Pancreas (tissue), 10 donors: ENCODE data around the gene MAGEH1. TPM values are rescaled to one million over a fixed set of nuclear protein-coding genes. Genes with fewer than 3 reads are reported as not detected.
"Not testable (repeated sequence)": the region's sequence is repeated elsewhere in the genome, so short reads cannot be mapped to it uniquely, and the experiment has no call there.

Source experiments
- ATAC-seq, 4 donors: fragments of 200-7000 bp; cut with Tn5 transposase; one replicate each; pipeline versions ENCODE4 v1.8.0 to v1.9.1; 2020; ENCODE audit warnings: mild to moderate bottlenecking in 4 of 4, moderate library complexity in 4 of 4
- DNase-seq, 6 donors: peaks; one replicate each; pipeline ENCODE4 v3.0.0-alpha.2; 2020
- FAIRE-seq: peaks from 2 replicates; lab custom pipeline; 2012; peaks lifted over from hg19 to GRCh38; lab: Jason Lieb, UNC
- H3K27ac ChIP-seq, 4 donors: fragments of 200-600 bp; sonication (generic); 1 replicate in 3 of 4; 2 replicates in 1 of 4; pipeline versions ENCODE4 v1.5.0 to v1.8.0; 2020
- H3K27me3 ChIP-seq, 4 donors: fragments of 200-600 bp; one replicate each; pipeline ENCODE4 v1.8.0; 2021
- H3K36me3 ChIP-seq, 3 donors: fragments of 200-600 bp; sonication (generic) in 1 of 3; one replicate each; pipeline versions ENCODE4 v1.5.0 to v1.8.0; 2020 to 2021
- H3K4me1 ChIP-seq, 3 donors: fragments of 200-600 bp; one replicate each; pipeline ENCODE4 v1.8.0; 2021
- H3K4me3 ChIP-seq, 4 donors: fragments of 200-600 bp; sonication (generic) in 2 of 4; one replicate each; pipeline versions ENCODE4 v1.5.0 to v1.8.0; 2020 to 2021
- H3K9me3 ChIP-seq, 4 donors: fragments of 200-600 bp; one replicate each; pipeline ENCODE4 v1.8.0; 2021
- WGBS, 2 donors: extraction: QIAGEN DNeasy Blood & Tissue Kit; methylation state at CpG; one replicate each; pipeline ENCODE4 v1.1.7; 2013; 5-methylcytosine and 5-hydroxymethylcytosine counted together
- intact Hi-C, 3 donors: fragments of 100-400 bp; cut with DNase I; formaldehyde crosslinking; loops; one replicate each; pipeline versions ENCODE4 v1.11.1 to v1.14.2; 2022
- polyA plus RNA-seq, 2 donors: library from polyadenylated mRNA; stranded (reverse); fragments of 200-250 nt; gene quantifications; one replicate each; pipeline ENCODE4 v1.2.3, GENCODE V29; 2013
- total RNA-seq, 6 donors: library from RNA; stranded (reverse); fragmentation: NEBNext Ultra II Directional in 4 of 6; extraction: Animal tissue kit (Norgen Biotek cat#: 25700) in 4 of 6; gene quantifications; one replicate each; pipeline versions ENCODE4 v1.2.1 to v1.2.4, GENCODE V29; 2021 to 2023
- TF ChIP-seq, protein P1 (sequence below), 4 donors: fragments of 200-600 bp; sonication (generic) in 3 of 4; IDR thresholded peaks; one replicate each; pipeline versions ENCODE4 v1.5.0 to v1.8.0; 2021; ENCODE audit warnings: antibody characterized with exemption in 4 of 4
- donor health status: healthy with polysubstance abuse.
- donor health status: DM: no; HTN: no; CAD: no; lungs with moderate emphysema.
- donor health status: DM: no; HTN: no; CAD: no.
- donor health status: control.
- donor health status: control.
- donor health status: Bipolar disorder and iron deficiency.
- donor health status: DM: yes; HTN: yes; CAD: no.
- donor health status: DM: no; HTN: no; CAD: no.
- donor health status: DM: no; HTN: no; CAD: no.
- donor health status: DM: yes; HTN: yes; CAD: no.

The MAGEH1 gene
- total and polyA plus RNA-seq, 8 donors = 7.1 to 46.5 (median 11.3) TPM

DNA sequence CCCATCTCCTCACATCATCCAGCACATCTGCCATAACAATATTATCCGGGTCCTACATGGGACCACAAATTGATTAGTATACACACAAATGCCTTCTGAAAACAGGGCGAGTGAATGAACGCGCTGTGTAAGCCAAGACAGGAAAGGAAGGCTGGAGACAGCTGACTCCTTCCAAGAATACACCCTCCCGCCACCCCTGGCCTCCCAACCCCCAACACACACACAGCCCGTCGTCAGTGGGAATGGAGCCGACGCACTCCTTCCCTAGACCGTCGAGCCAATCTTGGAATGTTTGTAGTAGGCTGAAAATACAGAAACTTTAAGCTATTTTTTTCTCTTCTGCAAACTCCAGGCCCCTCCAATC lies 319 bp upstream of the MAGEH1 start:
- H3K9me3 ChIP-seq = no peaks in the 10 kb centered on the region
- H3K4me1 ChIP-seq = no peaks in the 10 kb centered on the region
- H3K36me3 ChIP-seq = no peaks in the 10 kb centered on the region
- peak overlapping the region; percentile 22 to 55 (median 42) for H3K4me3 ChIP-seq
- ATAC-seq = peak; percentile 42 to 66 (median 58)
- FAIRE-seq = no peak
- H3K27me3 ChIP-seq = peaks cover 0 to 7% (median 0%) of the 10 kb centered on the region in 4 donors
- intact Hi-C loops = no loop called here
- DNase-seq = peak in 2 of 6 donors; percentile 22 to 32
- H3K27ac ChIP-seq = peak overlapping the region in 2 of 4 donors; percentile 57 to 59
- 3 to 38% methylated on average over 11 of the region's 11 CpGs for WGBS, 2 donors
- TF ChIP-seq, protein P1, sequence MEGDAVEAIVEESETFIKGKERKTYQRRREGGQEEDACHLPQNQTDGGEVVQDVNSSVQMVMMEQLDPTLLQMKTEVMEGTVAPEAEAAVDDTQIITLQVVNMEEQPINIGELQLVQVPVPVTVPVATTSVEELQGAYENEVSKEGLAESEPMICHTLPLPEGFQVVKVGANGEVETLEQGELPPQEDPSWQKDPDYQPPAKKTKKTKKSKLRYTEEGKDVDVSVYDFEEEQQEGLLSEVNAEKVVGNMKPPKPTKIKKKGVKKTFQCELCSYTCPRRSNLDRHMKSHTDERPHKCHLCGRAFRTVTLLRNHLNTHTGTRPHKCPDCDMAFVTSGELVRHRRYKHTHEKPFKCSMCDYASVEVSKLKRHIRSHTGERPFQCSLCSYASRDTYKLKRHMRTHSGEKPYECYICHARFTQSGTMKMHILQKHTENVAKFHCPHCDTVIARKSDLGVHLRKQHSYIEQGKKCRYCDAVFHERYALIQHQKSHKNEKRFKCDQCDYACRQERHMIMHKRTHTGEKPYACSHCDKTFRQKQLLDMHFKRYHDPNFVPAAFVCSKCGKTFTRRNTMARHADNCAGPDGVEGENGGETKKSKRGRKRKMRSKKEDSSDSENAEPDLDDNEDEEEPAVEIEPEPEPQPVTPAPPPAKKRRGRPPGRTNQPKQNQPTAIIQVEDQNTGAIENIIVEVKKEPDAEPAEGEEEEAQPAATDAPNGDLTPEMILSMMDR (IDR thresholded peaks at IDR 0.05) = no peak

DNA sequence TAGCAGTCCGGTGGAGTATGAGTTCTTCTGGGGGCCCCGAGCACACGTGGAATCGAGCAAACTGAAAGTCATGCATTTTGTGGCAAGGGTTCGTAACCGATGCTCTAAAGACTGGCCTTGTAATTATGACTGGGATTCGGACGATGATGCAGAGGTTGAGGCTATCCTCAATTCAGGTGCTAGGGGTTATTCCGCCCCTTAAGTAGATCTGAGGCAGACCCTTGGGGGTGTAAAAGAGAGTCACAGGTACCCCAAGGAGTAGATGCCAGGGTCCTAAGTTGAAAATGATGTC lies 852 bp downstream of the MAGEH1 start:
- peak; percentile 3 to 19 (median 8) for ATAC-seq

DNA sequence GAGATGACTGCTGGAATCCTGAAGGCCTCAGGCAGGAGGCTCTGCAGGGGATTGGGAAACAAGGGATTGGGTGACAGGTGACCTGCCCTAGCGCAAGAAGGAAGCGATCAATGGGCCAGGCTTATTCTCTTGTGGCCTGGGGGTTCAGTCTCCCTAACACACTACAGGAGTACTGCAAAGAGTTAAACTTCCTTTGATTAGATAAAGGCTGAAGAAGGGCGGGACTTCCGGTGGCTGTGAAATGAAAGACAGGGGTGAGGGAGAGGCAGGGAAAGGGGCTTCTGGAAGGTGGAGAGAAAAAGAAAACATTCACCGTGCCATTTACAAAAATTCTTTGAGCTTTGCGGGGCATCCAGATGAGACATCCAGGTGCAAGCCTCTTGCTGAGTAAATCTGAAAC lies 3.8 kb downstream of the MAGEH1 start:
- H3K36me3 ChIP-seq = not testable (repeated sequence)

More for the DNA sequence above, 852 bp downstream of the MAGEH1 start:
- Histone ChIP-seq H3K9me3 (no peaks in the 10 kb centered on the region), H3K4me3 (peak overlapping the region; percentile 22 to 55 (median 42)), H3K27me3 (peaks cover 0 to 7% (median 0%) of the 10 kb centered on the region in 4 donors), H3K27ac (peak overlapping the region in 1 of 4 donors; percentile 57), H3K4me1 (no peaks in the 10 kb centered on the region), H3K36me3 (no peaks in the 10 kb centered on the region)
- FAIRE-seq = no peak
- intact Hi-C loops = no loop called here
- no peak for DNase-seq
- 0 to 28% methylated on average over 9 of the region's 9 CpGs for WGBS, 2 donors
- TF ChIP-seq, protein P1 (IDR thresholded peaks at IDR 0.05) = no peak

DNA sequence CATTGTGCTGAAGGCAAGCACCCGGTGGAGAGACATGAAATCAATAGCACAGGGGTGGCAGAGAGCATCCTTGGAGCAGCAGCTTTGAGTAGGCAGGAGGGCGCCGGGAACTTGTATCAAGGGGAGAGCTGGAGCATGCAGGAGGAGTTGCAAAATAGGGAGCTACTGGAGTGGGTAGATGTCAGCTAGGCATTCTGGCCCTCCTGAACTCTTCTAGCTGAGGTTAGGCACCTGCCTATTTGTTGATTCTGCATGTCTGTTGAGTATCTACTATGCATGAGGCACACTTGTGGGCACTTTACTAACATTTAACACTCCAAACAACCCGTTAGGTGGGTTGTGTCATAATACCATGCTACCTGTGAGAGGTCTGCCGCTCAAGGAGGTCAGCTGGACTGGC lies 7.5 kb downstream of the MAGEH1 start:
- H3K9me3 ChIP-seq, H3K4me1 ChIP-seq, ATAC-seq, H3K27me3 ChIP-seq, H3K36me3 ChIP-seq, intact Hi-C loops, H3K27ac ChIP-seq, H3K4me3 ChIP-seq, DNase-seq, FAIRE-seq: not testable (repeated sequence)
- no CpG with 5 or more reads among the region's 5 CpGs for WGBS, 2 donors

More for the DNA sequence above, 3.8 kb downstream of the MAGEH1 start:
- H3K27ac ChIP-seq, H3K4me3 ChIP-seq, DNase-seq, H3K9me3 ChIP-seq, intact Hi-C loops, ATAC-seq, H3K4me1 ChIP-seq, FAIRE-seq, H3K27me3 ChIP-seq: not testable (repeated sequence)
- WGBS, 2 donors = no CpG with 5 or more reads among the region's 6 CpGs

DNA sequence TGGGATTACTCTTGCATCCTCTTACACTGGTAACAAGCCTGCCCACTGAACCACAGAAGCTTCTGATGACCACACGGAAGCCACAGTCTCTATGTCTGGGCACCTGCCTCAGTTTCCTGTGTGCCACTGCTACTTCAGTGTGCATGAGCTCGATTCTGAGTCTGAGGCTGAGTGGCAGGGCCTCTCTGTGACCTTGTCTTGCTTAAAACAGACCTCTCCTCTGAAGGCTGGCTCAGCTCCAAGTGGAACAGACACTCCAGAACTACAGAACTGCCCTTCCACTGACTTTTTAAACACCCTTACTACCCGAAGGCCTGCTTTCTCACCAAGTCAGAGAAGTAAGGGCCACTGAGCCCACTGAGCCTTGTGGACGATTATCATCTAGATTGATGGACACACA lies 8.0 kb downstream of the MAGEH1 start:
- H3K4me1 ChIP-seq, DNase-seq, H3K4me3 ChIP-seq, H3K27me3 ChIP-seq, ATAC-seq, H3K9me3 ChIP-seq, H3K36me3 ChIP-seq, intact Hi-C loops, H3K27ac ChIP-seq, FAIRE-seq: not testable (repeated sequence)
- no CpG with 5 or more reads among the region's 4 CpGs for WGBS, 2 donors

DNA sequence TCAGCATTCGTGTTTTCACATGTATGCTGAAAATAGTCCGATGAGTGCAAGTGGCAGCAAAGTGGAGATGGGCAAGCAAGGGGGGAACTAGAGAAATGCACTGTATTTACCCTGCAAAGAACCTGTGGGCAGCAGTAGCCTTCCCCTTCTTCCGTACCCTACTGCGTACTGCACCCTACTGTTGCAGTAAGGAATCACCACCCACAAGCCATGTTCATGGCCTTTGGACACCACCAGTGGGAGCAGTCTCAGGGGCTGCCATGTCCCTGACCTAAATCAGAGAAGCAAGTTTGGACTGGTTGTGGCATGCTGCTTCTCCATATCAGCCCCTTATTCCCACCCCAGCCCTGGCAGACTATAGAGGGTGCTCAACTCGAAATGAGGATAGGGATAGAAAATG lies 12.1 kb downstream of the MAGEH1 start:
- DNase-seq, H3K9me3 ChIP-seq, H3K27me3 ChIP-seq, intact Hi-C loops, H3K36me3 ChIP-seq, H3K27ac ChIP-seq, H3K4me1 ChIP-seq, H3K4me3 ChIP-seq, FAIRE-seq: not testable (repeated sequence)
- peak in 1 of 4 donors; percentile 21 for ATAC-seq
- no CpG with 5 or more reads among the region's 5 CpGs for WGBS, 2 donors

DNA sequence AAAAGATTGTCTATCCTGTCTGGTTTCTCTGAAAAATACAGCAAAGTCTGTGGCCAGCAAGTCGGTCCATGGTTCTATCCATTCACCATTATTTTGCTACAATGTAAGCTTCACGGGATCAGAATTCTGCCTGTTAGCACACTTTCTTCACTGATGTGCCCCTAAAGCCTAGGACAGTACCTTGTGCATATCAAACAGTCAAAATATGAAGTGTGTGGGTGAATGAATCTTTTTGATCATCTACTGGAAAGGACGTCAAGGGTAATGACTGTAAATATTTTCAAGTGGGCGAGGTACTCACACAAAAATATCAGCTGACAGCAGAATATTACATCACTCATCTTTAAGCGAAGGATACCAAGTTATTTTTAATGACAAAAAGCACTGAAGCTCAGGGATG lies 13.2 kb downstream of the MAGEH1 start:
- H3K4me3 ChIP-seq, DNase-seq, intact Hi-C loops, H3K27ac ChIP-seq, H3K27me3 ChIP-seq, H3K9me3 ChIP-seq, FAIRE-seq, H3K36me3 ChIP-seq, ATAC-seq, H3K4me1 ChIP-seq: not testable (repeated sequence)
- WGBS, 2 donors = no CpG with 5 or more reads among the region's 5 CpGs

DNA sequence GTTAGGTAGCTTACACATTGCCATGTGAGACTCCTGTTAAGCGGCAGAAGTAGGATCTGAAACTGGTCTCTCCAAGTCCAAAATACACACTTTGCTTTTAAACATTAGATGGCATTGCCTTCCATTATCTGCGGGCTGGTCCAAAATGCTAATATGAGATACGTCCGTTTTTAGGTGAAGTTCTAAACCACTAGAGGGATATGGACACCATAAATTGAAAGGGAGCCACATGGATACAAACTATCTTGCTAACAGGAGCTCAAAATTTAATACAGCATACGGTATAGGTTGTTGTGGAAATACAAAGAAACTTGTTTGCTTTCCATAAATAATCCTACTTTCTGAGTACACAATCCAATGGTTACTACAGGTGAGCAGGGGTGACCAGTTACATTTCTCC lies 13.9 kb downstream of the MAGEH1 start:
- ATAC-seq, H3K4me1 ChIP-seq, H3K36me3 ChIP-seq, H3K27me3 ChIP-seq, intact Hi-C loops, DNase-seq, H3K4me3 ChIP-seq, H3K9me3 ChIP-seq, H3K27ac ChIP-seq: not testable (repeated sequence)
- no CpG with 5 or more reads among the region's 5 CpGs for WGBS, 2 donors
- peak; percentile 93 for FAIRE-seq

DNA sequence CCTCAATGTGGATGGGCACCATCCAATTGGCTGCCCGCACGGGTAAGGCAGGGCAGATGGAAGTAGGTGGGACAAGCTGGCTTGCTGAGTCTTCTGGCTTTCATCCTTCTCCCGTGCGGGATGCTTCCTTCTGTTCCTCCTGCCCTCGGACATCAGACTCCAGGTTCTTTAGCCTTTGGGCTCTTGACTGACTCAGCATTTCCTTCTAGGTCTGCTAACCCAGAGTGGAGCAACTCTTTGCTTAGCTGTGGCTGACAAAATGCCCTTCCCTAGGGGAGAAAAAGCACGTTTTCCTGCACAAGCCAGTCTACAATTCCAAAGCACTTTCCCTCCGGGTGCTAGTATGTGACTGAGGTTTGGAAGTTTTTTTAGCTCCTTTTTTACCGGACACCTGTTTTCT lies 28.0 kb downstream of the MAGEH1 start:
- H3K27me3 ChIP-seq, intact Hi-C loops, H3K9me3 ChIP-seq, H3K4me3 ChIP-seq, DNase-seq, H3K4me1 ChIP-seq, FAIRE-seq, H3K36me3 ChIP-seq, ATAC-seq, H3K27ac ChIP-seq: not testable (repeated sequence)
- WGBS, 2 donors = 64 to 78% methylated on average over 4 to 5 of the region's 8 CpGs
